GM23338 (cell line): ENCODE measurements around the gene AGBL4. TPM values are rescaled to one million over a fixed set of nuclear protein-coding genes. Genes with fewer than 3 reads are reported as not detected.

Experiments
- ATAC-seq: fragments of 200-7000 bp; cut with Tn5 transposase; 3 replicates; pipeline ENCODE4 v1.9.1; 2020
- DNase-seq: peaks from one replicate; pipeline ENCODE4 v3.0.0-alpha.2; 2015; ENCODE audit warnings: low spot score
- H2AFZ ChIP-seq: fragments of 200-600 bp; sonication (generic); 2 replicates; pipeline ENCODE4 v1.8.0; 2016; ENCODE audit warnings: antibody characterized with exemption, mild to moderate bottlenecking, moderate library complexity
- H3F3A ChIP-seq: fragments of 200-600 bp; sonication (generic); replicated peaks from 2 replicates; pipeline ENCODE4 v1.8.0; 2017; ENCODE audit warnings: antibody characterized with exemption, mixed run types, low read depth
- H3K27ac ChIP-seq: fragments of 200-600 bp; sonication (generic); 2 replicates; pipeline ENCODE4 v1.6.1; 2016; ENCODE audit warnings: low read depth
- H3K27me3 ChIP-seq: fragments of 200-600 bp; sonication (generic); 2 replicates; pipeline ENCODE4 v1.8.0; 2016; ENCODE audit warnings: mild to moderate bottlenecking, mixed run types, moderate library complexity; ENCODE audit not compliant: insufficient read depth
- H3K36me3 ChIP-seq: fragments of 200-600 bp; sonication (generic); 2 replicates; pipeline ENCODE4 v1.8.0; 2016; ENCODE audit warnings: mild to moderate bottlenecking; ENCODE audit not compliant: insufficient read depth
- H3K4me1 ChIP-seq: fragments of 200-600 bp; sonication (generic); 2 replicates; pipeline ENCODE4 v1.8.0; 2016; ENCODE audit warnings: mild to moderate bottlenecking, moderate library complexity; ENCODE audit not compliant: insufficient read depth
- H3K4me2 ChIP-seq: fragments of 200-600 bp; sonication (generic); 2 replicates; pipeline ENCODE4 v1.7.1; 2017; ENCODE audit warnings: mixed run types
- H3K4me3 ChIP-seq: fragments of 200-600 bp; sonication (generic); 2 replicates; pipeline ENCODE4 v1.6.1; 2016; ENCODE audit warnings: mixed run types
- H3K79me2 ChIP-seq: fragments of 200-600 bp; sonication (generic); replicated peaks from 2 replicates; pipeline ENCODE4 v1.8.0; 2017; ENCODE audit warnings: mild to moderate bottlenecking; ENCODE audit not compliant: insufficient read depth
- H3K9me2 ChIP-seq: fragments of 200-600 bp; sonication (generic); 2 replicates; pipeline ENCODE4 v1.8.0; 2017; ENCODE audit not compliant: insufficient read depth
- H4K20me1 ChIP-seq: fragments of 200-600 bp; sonication (generic); replicated peaks from 2 replicates; pipeline ENCODE4 v1.8.0; 2017; ENCODE audit warnings: mild to moderate bottlenecking; ENCODE audit not compliant: insufficient read depth
- H3K27ac Mint-ChIP-seq: 2 replicates; pipeline ENCODE4 v1.8.0; 2020; ENCODE audit warnings: inconsistent platforms, mild to moderate bottlenecking, moderate library complexity, mixed read lengths
- H3K27me3 Mint-ChIP-seq: 3 replicates; pipeline ENCODE4 v1.8.0; 2022; ENCODE audit warnings: low read depth, mild to moderate bottlenecking, moderate library complexity, mixed read lengths, inconsistent platforms; ENCODE audit not compliant: insufficient read depth, poor library complexity
- H3K36me3 Mint-ChIP-seq: 3 replicates; pipeline ENCODE4 v1.8.0; 2021; ENCODE audit warnings: low read depth, mild to moderate bottlenecking, inconsistent platforms, moderate library complexity, mixed read lengths
- H3K4me1 Mint-ChIP-seq: 3 replicates; pipeline ENCODE4 v1.8.0; 2020; ENCODE audit warnings: mild to moderate bottlenecking, inconsistent platforms, mixed read lengths
- H3K4me3 Mint-ChIP-seq: 3 replicates; pipeline ENCODE4 v1.8.0; 2021; ENCODE audit warnings: moderate library complexity, mild to moderate bottlenecking, inconsistent platforms, mixed read lengths
- H3K9me3 Mint-ChIP-seq: 3 replicates; pipeline ENCODE4 v1.8.0; 2020; ENCODE audit warnings: moderate library complexity, mild to moderate bottlenecking, inconsistent platforms, mixed read lengths
- CREB1 ChIP-seq: fragments of 250-450 bp; sonication (Bioruptor Pico); IDR thresholded peaks from 2 replicates; pipeline ENCODE4 v1.5.0; 2020; ENCODE audit warnings: low read depth, mild to moderate bottlenecking, moderate library complexity
- CTCF ChIP-seq, 2 experiments: fragments of 200-600 bp in 1 of 2; sonication (generic) in 1 of 2; conservative IDR thresholded peaks; 2 replicates each; pipeline versions ENCODE4 v1.5.1 to v1.6.1; 2016 to 2017; ENCODE audit warnings: antibody characterized with exemption in 2 of 2, low read depth in 2 of 2, mild to moderate bottlenecking in 2 of 2, moderate library complexity in 1 of 2
- ETS1 ChIP-seq: IDR thresholded peaks from 2 replicates; pipeline ENCODE4 v1.6.1; 2016; ENCODE audit warnings: antibody characterized with exemption
- EZH2 ChIP-seq: fragments of 200-600 bp; sonication (generic); IDR thresholded peaks from one replicate; pipeline ENCODE4 v1.8.0; 2017; ENCODE audit warnings: antibody characterized with exemption, mild to moderate bottlenecking, low read depth; ENCODE audit not compliant: unreplicated experiment
- EZH2phosphoT487 ChIP-seq: fragments of 200-600 bp; sonication (generic); IDR thresholded peaks from one replicate; pipeline ENCODE4 v1.8.1; 2018; ENCODE audit warnings: antibody characterized with exemption; ENCODE audit not compliant: unreplicated experiment
- JUNB ChIP-seq: IDR thresholded peaks from one replicate; pipeline ENCODE4 v1.6.1; 2016; ENCODE audit warnings: antibody characterized with exemption; ENCODE audit not compliant: unreplicated experiment
- REST ChIP-seq: IDR thresholded peaks from one replicate; pipeline ENCODE4 v1.6.1; 2018; ENCODE audit warnings: antibody characterized with exemption; ENCODE audit not compliant: unreplicated experiment
- STAT1 ChIP-seq: IDR thresholded peaks from one replicate; pipeline ENCODE4 v1.6.1; 2016; ENCODE audit warnings: antibody characterized with exemption; ENCODE audit not compliant: unreplicated experiment
- polyA plus RNA-seq: library from polyadenylated mRNA; unstranded; fragments of >200 nt; fragmentation: Nextera tagmentation; extraction: Ambion mirVana; gene quantifications from 2 replicates; pipeline ENCODE4 v1.2.1, GENCODE V29; 2016
- total RNA-seq: library from RNA; depleted of rRNA; stranded (reverse); fragments of >200 nt; shearing (Covaris generic); gene quantifications from 2 replicates; pipeline ENCODE4 v1.2.3, GENCODE V29; 2014

AGBL4 gene
- total and polyA plus RNA-seq, 2 experiments from 2014 or later, result 0.91 to 1.5 TPM

- H3K4me3 Mint-ChIP-seq, result no peak overlapping the region
- H3K27me3 ChIP-seq, result no peaks in the 10 kb centered on the region
- H3K27me3 Mint-ChIP-seq, result peaks cover 1% of the 10 kb centered on the region
- H3K4me2 ChIP-seq, result no peak overlapping the region
- H3K36me3 Mint-ChIP-seq, result peaks cover 24% of the 10 kb centered on the region
- TF ChIP-seq CTCF (conservative IDR thresholded peaks at IDR 0.05; ENCODE audit: low read depth in 2 of 2) (peak in 1 of 2 experiments; percentile 20; a peak in 1 of 4 replicates), EZH2 (no peak), EZH2phosphoT487 (no peak)
- no peaks in the 10 kb centered on the region for H3K79me2 ChIP-seq
- peak; percentile 0 for DNase-seq
- no peaks in the 10 kb centered on the region for H3K9me2 ChIP-seq
- H4K20me1 ChIP-seq, result no peaks in the 10 kb centered on the region
- no peak overlapping the region for H2AFZ ChIP-seq
- no peaks in the 10 kb centered on the region for H3K4me1 ChIP-seq
- ATAC-seq, result no peak
- H3K27ac Mint-ChIP-seq, result no peak overlapping the region
- no peaks in the 10 kb centered on the region for H3K4me1 Mint-ChIP-seq
- H3F3A ChIP-seq, result no peaks in the 10 kb centered on the region
- peaks cover 25% of the 10 kb centered on the region for H3K9me3 Mint-ChIP-seq
- peaks cover 5% of the 10 kb centered on the region; the same call in 1 of the 2 replicates for H3K36me3 ChIP-seq
- H3K4me3 ChIP-seq, result no peak overlapping the region
- H3K27ac ChIP-seq, result no peak overlapping the region
Measured at GRCh38 chr1:49651136-49651535, 372.6 kb downstream of the AGBL4 start.

GRCh38 chr1:49630156-49630555 lies 393.6 kb downstream of the AGBL4 start:
- peaks cover 7% of the 10 kb centered on the region; the same call in 2 of the 3 replicates for H3K36me3 Mint-ChIP-seq

More at GRCh38 chr1:49630156-49630555, 393.6 kb downstream of the AGBL4 start:
- H3F3A ChIP-seq, result no peaks in the 10 kb centered on the region
- H3K27ac ChIP-seq, result no peak overlapping the region
- no peak for ATAC-seq
- no peaks in the 10 kb centered on the region for H4K20me1 ChIP-seq
- no peak for DNase-seq
- Mint-ChIP-seq H3K4me3 (no peak overlapping the region), H3K4me1 (no peaks in the 10 kb centered on the region), H3K27ac (no peak overlapping the region), H3K9me3 (peaks cover 91% of the 10 kb centered on the region), H3K27me3 (no peaks in the 10 kb centered on the region)
- H3K79me2 ChIP-seq, result no peaks in the 10 kb centered on the region
- H3K27me3 ChIP-seq, result no peaks in the 10 kb centered on the region
- H3K4me1 ChIP-seq, result no peaks in the 10 kb centered on the region
- H3K4me2 ChIP-seq, result no peak overlapping the region
- H3K4me3 ChIP-seq, result no peak overlapping the region
- TF ChIP-seq STAT1, result no peak
- no peak for TF ChIP-seq CREB1 (CRISPR knock-in tag)
- TF ChIP-seq EZH2phosphoT487, result no peak
- TF ChIP-seq ETS1, result no peak
- TF ChIP-seq JUNB, result no peak
- TF ChIP-seq REST, result no peak
- H2AFZ ChIP-seq, result no peak overlapping the region
- no peaks in the 10 kb centered on the region; the same call in 1 of the 2 replicates for H3K36me3 ChIP-seq
- H3K9me2 ChIP-seq, result no peaks in the 10 kb centered on the region
